ENCODE data around the gene ADAM10.
A peak's percentile ranks its signal among the peaks of the same experiment; 100 is the strongest.

ADAM10 gene

DNA sequence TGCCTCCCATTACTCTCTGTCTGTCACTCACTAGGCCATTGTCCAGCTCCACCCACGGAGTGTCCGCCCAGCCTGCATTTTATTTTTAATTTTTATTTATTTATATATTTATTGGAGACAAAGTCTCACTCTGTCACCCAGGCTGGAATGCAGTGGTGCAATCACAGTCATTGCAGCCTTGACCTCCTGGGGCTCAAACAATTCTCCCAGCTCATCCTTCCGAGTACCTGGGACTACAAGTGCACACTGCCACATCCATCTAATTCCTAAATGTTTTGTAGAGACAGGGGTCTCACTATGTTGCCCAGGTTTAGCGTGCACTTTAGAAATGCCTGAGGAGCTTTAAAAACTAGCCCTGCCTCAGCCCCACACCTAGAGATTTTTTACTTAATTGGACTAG is 176.2 kb downstream of the ADAM10 start:
- DNase-seq, result no peak

DNA sequence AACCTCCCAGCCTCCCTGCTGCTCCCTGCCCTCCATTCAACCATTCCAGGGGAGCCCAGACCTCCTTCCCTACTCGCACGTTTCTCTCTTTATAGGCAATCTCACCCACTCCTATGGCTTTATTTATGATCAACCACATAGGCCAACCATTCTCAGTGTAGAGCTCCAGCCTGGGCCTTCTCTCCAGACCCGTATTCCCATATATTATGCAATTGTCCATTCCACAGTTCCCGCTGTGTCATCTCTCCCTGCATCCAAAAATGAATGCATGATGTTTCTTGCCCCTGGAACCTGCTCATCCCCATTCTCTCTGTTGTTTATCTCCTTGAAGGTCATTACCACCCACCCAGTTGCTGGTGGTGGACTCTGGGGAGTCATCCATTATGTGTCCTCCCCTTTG is 177.0 kb downstream of the ADAM10 start:
- DNase-seq, result no peak

DNA sequence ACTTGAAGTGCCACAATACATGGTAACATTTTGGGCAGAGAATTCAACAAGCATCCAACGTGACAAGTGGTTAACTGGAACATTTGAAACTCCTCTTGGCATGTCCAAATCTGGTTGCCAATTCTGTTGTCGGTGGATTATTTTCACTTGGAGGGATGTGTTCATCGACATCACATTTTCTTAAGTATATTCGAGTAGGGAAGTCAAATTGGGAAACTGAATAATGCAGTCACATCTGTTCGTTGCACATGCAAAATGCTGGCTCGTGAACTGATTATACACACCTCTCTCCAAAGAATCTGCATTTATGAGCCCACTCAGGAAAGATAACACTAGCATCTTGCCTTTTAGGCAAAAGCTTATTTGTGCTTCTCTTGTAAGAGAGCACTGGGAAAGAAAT is 178.0 kb downstream of the ADAM10 start:
- no peak for DNase-seq

DNA sequence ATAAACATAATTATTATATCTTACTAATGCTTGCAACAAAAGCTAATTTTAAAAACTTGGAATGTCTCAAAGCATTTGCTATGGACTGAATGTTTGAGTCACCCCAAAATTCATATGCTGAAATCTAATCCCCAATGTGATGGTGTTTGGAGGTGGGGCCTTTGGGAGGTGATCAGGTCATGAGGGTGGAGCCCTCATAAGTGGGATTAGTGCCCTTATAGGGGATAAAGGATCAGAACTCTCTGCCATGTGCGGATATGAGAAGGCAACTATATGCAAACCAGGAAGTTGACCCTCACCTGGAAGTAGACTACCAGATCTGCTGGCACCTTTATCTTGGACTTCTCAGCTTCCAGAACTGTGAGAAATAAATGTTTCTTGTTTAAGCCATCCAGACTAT is 180.1 kb downstream of the ADAM10 start:
- no peak for DNase-seq

DNA sequence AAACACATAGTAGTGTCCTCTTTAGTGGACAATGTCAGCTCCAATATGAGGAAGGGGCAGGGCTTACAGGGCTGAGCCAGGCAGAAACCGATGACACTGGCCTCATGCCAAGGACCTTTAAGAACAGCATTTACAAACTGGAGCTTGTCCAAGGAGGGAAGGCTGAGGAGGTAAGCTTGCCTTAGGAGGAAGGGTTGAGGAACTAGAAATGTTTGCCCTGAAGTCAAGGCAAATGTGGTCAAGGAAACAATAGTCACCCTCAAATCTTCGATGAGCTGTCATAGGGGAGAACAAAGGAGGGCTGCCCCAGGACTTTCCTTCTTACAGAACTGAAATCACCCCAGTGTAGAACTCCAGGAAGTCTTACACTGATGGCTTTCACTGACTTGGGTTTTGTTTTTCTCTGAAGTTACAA is 181.3 kb downstream of the ADAM10 start:
- DNase-seq, result peak; percentile 66

DNA sequence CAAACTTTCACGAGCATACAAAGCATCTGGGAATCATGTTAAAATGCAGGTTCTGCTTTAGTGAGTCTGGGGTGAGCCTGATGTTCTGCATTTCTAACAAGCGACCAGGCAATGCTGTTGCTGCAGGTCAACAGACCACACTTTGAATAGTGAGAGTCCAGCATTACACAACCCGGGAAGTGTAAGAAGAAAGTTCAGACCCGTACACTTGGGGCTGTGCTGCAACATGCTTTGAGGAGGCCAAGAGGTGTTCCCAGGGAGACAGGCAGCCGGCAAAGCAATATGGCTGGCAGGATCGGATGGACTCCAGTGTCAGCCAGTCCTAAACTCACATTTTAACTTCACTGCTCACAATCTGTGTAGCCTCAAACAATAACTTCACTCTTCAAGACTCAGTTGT is 183.5 kb downstream of the ADAM10 start:
- DNase-seq, result peak; percentile 25

DNA sequence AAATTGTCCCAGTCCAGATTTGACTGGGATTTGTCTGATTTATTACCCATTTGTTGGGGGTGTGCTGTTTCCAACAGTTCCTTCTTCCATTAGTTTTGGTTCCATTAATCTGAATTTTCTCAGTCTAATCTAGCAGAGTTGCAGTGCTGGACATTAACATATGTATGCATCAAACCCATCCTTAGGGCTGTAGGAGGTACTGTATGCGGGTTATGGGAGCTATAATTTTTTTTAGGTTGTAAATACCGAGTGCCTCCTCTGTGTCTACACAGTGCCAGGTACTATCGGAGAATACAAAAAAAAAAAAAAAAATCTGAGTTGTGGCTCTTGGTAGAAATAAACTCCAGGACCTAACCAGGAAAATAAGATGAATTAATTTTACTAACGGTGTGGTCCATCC is 183.9 kb downstream of the ADAM10 start:
- DNase-seq, result no peak

DNA sequence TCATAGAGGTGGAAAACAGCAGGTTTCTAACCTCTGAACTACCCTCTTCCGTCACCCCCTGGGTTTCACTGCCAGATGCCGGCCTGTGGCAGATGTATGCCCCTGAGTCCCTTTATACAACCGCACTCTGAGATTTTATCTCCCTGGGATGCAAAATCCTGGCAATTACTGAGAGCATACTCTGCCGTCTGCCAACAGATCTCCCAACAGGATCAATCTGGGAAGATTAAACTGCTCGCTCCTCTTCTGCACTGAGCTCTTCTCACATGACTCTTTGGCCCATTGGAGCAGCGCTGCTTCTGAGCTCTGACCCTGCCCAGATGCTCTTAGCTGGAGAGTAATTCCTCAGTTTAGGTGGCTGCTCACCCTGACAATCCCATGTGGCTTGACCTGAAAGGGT is 184.5 kb downstream of the ADAM10 start:
- no peak for DNase-seq

DNA sequence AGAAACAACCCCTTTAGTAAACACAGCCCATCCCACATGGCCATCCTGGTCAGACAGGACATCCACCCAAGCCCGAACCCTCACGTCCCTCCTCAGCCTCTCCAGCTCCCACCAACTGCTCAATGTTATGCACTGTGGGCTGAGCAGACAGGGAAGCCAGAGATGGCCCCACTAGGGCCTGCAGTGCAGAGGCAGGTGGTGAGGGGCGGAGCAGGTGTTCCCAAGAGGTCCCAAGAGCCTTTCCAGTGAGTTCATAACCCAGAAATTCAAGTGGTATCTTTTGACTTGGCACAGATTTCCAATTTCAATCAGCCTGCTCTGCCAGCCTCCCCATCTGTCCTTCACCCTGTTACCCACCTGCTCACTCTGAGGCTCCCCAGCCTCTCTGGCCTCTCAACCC is 187.4 kb downstream of the ADAM10 start:
- DNase-seq, result no peak

DNA sequence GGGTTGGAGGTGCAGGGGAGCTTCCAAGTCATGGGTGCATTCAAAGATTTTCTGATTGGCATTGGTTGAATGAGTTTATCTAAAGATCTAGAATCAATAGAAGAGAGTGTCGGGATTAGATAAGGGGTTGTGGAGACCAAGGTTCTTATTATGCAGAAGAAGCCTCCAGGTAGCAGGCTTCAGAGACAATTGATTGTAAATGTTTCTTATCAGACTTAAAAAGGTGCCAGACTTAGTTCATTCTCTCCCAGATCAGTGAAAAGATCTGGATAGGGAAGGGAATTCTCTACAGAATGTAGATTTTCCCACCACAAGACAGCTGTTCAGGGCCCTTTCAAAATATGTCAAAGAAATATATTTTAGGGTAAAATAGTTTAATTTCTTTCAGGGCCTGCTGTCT is 188.2 kb downstream of the ADAM10 start:
- no peak for DNase-seq

DNA sequence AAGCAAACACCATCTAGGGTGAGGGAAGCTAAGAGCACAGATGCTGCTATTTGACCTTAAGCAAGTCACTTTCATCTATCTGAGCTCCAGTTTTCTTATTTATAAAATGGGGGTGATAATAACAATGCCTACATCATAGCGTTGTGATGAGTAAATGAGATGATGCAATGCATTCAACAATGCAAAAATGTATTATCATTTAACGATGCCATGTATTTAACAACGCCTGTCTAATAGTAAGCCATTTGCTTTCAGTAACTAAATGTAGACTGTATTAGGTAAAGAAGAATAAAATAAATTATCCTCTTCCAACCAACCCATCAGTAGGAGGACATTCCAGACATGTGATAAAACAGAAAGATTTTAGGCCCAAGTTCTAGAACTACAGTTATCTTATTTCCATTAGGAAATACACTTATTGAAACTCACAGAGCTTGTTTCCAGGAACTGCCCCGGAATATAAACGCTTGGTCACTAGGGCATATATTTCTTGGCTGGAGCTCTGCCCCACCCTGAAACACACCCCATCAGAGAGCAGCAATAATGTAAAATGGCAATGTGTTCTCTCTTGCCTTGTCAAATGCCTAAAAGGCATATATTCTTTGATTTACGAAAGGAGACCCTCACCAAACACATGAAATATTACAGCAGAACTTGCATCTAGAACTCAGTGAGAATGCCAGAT is 189.5 kb downstream of the ADAM10 start:
- DNase-seq, result no peak

DNA sequence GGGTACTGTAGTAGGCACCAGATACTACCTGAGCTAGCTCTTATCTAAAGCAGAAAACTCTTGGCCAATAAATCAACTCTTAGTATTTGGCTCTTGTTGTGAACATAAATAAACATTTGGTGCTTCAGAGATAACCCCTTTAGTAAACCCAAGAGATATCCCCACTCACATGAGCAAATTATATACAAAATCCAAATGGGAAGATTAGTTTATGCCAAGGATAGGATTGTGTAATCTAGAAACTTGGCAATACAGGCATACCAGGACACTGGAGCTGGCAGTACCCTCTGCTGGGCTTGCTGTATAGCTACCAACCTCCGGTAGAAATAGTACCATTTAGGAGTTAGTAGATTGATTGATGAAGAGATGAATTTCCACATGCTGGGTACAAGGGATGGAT is 190.7 kb downstream of the ADAM10 start:
- DNase-seq, result no peak

DNA sequence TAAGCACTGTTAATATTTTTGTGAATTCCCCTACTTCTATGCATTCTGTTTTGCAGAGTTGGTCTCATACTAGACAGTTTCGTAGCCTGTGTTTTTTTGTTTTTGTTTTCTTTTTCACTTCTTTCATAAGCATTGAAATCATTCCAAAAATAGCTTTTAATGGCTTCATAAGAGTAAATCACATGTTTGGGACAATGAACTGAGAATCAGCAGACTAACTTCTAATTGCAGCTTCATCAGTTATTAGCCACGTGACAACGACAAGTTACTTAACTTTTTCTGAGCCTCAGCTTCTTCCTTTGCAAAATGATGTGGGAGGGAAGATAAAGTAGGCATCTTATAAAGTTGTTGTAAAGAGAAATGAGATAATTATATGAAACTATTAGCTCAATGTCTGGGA is 193.0 kb downstream of the ADAM10 start:
- no peak for DNase-seq

DNA sequence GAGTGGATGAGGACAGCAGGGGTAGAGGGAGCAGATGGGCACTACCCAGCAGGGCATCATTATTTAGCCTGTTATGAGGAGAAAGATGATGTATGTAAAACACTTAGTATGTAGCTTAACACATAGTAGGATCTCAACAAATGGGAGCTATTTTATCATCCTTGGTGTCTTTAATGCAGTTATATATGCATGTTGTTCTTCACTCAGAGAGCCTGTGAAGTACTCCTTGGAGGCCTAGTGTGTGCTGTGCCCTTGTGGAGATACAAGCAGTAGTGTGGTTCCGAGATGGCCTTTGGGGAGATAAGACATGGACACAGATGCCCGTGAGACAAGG is 193.5 kb downstream of the ADAM10 start:
- no peak for DNase-seq

DNA sequence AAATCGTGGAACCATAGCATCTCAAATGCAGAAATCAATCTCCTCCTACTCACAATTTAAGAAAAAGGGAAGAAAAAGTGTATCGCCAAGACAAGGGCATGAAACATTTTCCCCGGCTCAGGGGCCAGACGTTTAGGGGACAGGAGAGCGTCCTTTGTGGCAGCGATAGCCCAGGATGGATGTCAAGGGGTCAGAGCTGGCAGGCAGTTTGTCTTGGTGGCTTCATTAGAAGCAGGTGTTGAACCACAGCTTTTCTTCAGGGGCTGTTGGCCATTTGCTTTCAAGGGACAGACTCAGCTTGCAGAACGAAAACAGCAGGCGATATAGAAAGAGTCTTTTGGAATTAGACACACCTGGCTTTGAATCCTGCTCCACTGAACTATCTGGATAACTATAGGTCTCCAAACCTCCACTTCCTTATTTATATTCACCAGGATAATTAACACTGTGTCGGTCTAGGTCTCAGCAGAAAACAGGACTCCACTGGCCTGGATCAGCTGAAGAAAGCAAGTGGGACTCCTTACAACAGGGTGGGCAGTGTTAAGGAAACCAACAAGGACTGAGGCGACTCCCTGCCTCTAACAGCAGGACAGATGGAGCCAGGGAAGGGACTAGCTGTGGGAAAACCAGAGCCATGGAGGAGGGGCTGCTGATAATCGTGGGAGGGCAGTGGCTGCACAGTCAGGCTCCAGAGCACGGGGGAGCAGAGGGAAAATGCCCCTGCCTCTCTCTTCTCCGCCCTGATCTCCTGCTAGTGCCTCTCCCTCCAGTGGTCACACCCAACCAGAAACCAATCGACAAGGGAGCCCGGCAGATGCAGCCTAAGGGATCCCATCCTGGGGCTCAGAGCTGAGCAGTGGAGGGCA is 194.1 kb downstream of the ADAM10 start:
- no peak for DNase-seq

DNA sequence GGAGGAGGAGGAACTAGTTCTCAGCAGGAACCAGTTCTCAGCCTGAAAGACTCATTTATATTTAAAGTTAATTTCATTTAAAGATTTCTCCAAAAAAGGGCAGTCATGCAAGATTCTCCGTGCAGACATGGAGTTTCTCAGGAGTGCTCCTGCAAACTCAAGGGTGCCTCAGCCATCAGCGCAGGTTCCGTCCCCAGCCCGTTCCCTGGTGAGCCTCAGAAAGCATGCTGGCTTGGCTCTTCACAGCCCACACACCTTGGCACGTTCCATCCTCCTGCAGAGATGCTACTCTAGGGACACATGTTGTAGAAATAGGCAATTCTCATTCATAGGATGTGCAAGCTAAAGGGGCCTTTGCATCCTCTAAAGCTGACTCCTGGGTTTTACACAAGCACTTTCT is 194.7 kb downstream of the ADAM10 start:
- DNase-seq, result no peak

DNA sequence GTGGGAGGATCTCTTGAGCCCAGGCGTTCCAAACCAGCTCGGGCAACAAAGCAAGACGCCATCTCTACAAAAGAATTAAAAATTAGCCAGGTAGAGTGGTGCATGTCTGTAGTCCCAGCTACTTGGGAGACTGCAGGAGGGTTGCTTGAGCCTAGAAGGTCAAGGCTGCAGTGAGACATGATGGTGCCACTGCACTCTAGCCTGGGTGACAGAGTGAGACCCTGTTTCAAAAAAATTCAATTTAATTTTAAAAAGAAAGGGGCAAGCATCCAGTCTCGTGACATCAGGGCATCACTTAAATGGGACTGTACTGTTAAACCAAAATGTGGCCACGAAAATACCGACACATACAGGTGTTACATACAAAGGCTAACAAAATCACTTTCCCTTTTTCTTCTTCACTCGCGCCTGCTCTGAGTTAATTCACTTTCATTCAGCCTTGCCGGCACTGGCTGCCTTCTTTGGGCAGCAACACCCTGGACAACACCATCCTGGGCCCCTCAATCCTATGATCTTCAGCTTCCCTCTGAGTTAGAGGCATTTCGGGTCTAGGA is 196.1 kb downstream of the ADAM10 start:
- no peak for DNase-seq

DNA sequence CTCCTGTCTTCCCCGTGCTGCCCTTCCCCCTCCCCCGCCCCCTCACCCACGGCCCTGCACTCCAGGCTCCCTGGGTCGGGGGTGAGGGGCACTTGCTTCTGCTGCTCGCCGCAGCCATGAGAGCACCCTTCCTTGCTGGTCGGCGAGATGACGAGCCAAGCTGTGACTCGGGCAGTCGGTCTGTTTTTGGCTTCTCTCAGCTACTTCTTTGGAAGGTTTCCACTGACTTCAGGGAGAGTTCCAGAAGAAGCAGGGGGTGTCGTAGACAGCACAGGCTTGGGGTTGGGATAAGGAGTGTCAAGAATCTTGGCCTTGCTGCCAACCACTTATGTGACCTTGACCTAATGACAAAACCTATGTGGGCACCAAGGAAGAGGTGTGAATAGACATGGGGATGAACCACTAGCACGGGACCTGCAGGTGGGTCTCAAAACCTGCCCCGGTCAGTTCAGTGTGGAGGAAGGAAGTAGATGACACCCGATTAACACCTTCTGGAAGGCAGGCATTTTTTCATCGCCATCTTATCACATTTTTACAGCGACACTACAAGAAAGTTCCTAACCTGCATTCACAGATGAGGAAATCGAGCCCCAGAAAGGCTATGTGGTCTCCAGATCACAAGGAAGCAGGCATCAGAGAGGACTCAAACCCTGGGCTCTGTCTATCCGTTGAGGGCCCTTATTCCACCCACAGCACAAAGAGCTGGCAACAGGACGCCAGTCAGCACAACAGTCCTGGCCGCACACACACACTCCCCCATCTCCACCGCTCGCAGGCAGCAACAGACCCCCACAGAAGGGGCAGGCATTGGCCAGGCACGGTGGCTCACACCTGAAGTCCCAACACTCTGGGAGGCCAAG is 196.8 kb downstream of the ADAM10 start:
- no peak for DNase-seq

DNA sequence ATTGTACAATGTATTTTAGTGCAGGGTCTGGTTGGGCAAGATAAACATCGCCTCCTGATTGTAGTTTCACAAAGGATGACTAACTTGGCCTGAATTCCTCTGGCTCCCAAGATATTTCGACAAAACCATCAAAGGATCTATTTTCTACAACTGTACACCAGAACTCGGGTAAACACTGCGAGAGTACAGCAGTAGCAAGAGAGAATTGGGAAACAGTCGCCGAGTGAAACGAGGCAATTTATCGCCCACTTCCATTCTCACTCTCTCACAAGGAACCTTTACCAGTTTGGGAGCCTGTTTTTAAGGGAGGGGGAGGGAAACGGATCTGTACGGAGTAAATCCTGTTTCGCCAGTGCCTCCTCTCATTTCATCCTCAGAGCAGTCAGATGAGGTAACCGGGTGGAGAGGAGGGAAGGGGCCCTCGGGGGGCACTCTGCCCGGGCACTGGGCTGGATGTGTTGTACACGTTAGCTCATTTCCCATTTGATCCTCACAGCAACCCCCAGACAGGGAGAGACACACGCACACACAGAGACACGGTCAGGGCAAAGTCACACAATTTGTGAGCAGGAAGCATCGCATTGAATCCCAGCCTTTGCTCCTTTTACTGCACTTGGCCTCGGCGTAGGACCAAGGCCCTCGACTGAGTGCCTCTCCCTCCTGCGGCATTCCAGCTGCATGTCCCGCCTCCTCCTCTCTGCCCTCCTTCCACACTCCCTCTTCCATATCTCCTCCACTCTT is 197.6 kb downstream of the ADAM10 start:
- DNase-seq, result peak; percentile 92

DNA sequence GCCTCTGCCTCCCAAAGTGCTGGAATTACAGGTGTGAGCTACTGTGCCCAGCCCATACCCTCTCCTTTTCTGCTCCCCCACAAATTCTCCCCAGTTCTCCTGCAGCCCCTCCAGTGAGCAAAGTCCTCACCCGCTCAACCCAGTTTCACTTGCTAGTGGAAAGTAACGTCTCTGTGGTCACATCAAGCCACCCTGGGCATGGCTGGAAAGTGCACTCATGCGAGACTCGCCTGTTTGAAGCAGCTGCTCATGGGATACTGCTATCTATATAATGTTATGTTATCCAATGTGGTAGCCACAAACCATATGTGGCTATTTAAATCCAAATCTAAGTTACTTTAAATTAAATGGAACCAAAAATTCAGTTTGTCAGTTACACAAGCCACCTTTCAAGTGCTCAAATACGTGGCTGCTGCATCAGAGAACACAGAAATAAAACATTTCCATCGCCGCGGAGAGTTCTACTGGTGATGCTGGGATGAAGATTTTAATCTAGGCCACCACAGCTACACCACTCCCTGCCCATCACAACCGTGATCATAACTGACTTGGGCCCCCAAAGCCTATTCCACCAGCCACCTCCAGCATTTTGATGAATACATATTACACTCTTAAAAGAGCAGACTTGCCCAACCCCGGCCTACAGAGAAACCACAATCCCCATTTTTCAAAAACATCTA is 198.3 kb downstream of the ADAM10 start:
- DNase-seq, result peak; percentile 82

DNA sequence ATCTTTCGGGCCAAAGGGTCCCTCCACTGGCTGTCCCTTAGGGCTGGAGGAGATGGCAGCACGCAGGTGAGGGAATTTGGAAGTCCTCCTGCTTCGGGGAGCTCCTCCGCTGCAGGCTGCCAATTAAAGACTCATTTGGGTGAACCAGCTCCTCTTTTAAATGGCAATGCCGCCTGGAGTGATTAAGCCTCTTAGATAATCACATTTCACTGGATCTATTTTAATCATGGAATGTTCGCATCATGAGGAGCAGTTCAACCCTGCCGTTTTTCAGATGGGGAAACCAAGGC is 199.8 kb downstream of the ADAM10 start:
- DNase-seq, result no peak

Measured in MV-4-11 (cell line).